ENCODE data around the gene ROR1.

ROR1 gene

DNA sequence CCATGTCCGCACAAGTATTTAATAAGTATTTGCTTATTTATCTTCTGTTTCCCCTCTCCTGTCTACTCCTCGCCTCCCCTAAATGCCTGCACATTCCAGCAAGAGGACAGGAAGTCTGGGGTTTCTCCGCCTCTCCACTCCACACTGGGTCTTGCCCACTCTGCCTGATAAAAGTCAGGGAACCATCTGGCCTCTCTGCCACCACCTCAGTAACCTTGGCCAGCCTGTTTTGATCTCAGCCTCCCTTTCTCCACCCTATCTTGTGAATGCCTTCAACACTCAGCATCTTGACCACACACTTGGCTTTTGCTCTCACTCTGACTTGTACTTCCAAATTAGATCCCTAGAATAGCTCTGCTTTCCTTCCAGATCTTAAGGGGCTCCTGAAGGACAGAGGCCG is 264.3 kb downstream of the ROR1 start:
- TF ChIP-seq, protein P1, sequence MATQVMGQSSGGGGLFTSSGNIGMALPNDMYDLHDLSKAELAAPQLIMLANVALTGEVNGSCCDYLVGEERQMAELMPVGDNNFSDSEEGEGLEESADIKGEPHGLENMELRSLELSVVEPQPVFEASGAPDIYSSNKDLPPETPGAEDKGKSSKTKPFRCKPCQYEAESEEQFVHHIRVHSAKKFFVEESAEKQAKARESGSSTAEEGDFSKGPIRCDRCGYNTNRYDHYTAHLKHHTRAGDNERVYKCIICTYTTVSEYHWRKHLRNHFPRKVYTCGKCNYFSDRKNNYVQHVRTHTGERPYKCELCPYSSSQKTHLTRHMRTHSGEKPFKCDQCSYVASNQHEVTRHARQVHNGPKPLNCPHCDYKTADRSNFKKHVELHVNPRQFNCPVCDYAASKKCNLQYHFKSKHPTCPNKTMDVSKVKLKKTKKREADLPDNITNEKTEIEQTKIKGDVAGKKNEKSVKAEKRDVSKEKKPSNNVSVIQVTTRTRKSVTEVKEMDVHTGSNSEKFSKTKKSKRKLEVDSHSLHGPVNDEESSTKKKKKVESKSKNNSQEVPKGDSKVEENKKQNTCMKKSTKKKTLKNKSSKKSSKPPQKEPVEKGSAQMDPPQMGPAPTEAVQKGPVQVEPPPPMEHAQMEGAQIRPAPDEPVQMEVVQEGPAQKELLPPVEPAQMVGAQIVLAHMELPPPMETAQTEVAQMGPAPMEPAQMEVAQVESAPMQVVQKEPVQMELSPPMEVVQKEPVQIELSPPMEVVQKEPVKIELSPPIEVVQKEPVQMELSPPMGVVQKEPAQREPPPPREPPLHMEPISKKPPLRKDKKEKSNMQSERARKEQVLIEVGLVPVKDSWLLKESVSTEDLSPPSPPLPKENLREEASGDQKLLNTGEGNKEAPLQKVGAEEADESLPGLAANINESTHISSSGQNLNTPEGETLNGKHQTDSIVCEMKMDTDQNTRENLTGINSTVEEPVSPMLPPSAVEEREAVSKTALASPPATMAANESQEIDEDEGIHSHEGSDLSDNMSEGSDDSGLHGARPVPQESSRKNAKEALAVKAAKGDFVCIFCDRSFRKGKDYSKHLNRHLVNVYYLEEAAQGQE (IDR thresholded peaks at IDR 0.05; ENCODE audit: insufficient read depth in 1 of 2, low read depth in 2 of 2, low read length in 2 of 2), result no peak
- TF ChIP-seq TAF1 (IDR thresholded peaks at IDR 0.05; ENCODE audit: borderline replicate concordance, insufficient read depth, low read length), result no peak
- no peak for TF ChIP-seq POLR2AphosphoS5 (IDR thresholded peaks at IDR 0.05; ENCODE audit: low read depth, low read length)
- no peak for TF ChIP-seq FOXP2 (optimal IDR thresholded peaks at IDR 0.05; ENCODE audit: borderline replicate concordance, extremely low read depth, extremely low read length, insufficient read depth)
- no peak for TF ChIP-seq SIN3A (IDR thresholded peaks at IDR 0.05; ENCODE audit: borderline replicate concordance, insufficient read depth, low read length)

DNA sequence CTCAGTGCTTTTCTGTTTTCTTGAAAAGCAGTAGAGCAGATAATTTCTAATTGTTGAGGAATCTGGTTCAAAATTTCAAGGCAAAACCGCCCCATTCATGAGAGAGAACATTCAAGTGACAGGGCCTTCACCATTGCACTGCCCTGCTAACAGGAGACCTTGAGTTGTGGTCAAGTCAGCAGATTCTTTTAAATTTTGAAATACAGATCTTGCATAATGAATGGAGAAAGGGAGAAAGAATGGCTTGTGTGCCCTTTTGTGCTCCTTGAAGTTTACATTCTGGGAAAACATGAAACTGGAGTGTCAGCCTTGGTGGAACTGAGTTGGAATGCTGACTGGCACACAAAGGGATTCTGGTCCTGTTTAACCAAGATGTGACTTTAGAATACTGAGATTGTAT is 265.1 kb downstream of the ROR1 start:
- TF ChIP-seq SIN3A (IDR thresholded peaks at IDR 0.05; ENCODE audit: borderline replicate concordance, insufficient read depth, low read length), result no peak
- TF ChIP-seq, protein P1 (IDR thresholded peaks at IDR 0.05; ENCODE audit: insufficient read depth in 1 of 2, low read depth in 2 of 2, low read length in 2 of 2), result no peak

DNA sequence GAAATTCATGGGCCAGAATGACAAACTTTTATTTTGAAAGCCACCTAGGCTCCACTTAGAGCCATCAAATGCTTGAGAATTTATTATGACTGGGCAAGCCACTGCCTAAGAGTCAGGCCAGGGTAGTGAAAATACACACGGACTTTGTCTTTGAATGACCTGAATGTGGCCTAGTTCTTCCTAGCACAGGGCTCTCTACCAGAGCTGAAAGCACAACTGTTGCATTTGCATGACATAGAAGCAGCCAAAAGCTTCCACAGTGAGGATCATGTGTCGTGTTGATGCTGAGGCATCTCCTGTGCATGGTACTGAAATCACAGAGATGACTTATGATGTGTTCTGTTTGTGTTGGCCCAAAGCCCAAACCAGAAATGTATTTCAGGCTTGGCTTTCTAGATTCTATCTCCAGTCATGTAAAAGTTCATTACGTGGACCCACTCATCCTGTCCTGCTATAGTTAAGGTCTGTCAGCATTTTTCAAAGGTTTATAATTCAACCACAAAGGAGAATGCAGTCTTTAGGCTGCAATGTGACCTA is 265.6 kb downstream of the ROR1 start:
- TF ChIP-seq FOXP2 (optimal IDR thresholded peaks at IDR 0.05; ENCODE audit: borderline replicate concordance, extremely low read depth, extremely low read length, insufficient read depth) (peak; percentile 57), TAF1 (IDR thresholded peaks at IDR 0.05; ENCODE audit: borderline replicate concordance, insufficient read depth, low read length) (peak; percentile 30; the same call in 1 of the 2 replicates), POLR2AphosphoS5 (IDR thresholded peaks at IDR 0.05; ENCODE audit: low read depth, low read length) (0 out of 2 replicates have a peak, but pooled peaks have one; percentile 29), SIN3A (IDR thresholded peaks at IDR 0.05; ENCODE audit: borderline replicate concordance, insufficient read depth, low read length) (no peak)
- TF ChIP-seq, protein P1 (IDR thresholded peaks at IDR 0.05; ENCODE audit: insufficient read depth in 1 of 2, low read depth in 2 of 2, low read length in 2 of 2), result 0 out of 4 replicates have a peak, but pooled peaks of 1 of the 2 experiments have one; percentile 37

DNA sequence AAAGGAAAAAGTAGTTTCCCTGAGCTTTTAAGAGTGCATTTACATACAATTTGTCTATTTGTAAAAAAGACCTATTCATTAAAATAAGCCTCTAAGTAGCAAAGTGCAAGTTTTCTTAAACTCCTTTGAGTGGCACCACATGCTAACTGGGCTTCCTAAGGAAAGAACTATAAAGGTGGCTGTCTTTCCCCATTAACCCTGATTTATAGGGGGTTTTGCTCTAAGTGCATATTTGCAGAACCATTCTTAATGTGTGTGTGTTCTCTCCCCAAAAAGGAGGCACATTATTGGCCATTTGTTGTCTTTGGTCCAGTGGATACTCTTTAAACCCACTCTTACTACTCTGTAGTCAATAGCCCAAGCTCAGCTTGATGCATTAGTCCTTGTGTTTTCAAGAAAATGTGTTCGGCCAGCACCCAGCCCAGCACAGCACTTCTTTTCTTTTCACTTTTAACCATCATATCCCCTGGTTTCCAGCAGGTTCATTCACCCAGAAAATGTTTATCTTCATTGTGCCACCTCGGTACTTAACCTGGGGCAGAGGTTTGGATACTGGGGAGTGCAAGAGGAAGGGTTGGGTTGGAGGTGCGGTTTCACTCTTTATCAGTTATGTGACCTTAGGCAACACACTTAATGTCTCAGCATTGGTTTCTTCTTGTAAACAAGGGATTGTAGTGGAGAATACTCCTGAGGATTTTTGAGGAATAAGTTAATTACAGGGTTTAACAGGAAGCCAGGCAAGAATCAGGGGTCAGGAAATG is 267.7 kb downstream of the ROR1 start:
- TF ChIP-seq FOXP2 (optimal IDR thresholded peaks at IDR 0.05; ENCODE audit: borderline replicate concordance, extremely low read depth, extremely low read length, insufficient read depth) (no peak), POLR2AphosphoS5 (IDR thresholded peaks at IDR 0.05; ENCODE audit: low read depth, low read length) (no peak), TAF1 (IDR thresholded peaks at IDR 0.05; ENCODE audit: borderline replicate concordance, insufficient read depth, low read length) (no peak), SIN3A (IDR thresholded peaks at IDR 0.05; ENCODE audit: borderline replicate concordance, insufficient read depth, low read length) (no peak)
- TF ChIP-seq, protein P1 (IDR thresholded peaks at IDR 0.05; ENCODE audit: insufficient read depth in 1 of 2, low read depth in 2 of 2, low read length in 2 of 2), result no peak
